ENCODE data around the gene FBXO15. TPM values are rescaled to one million over a fixed set of nuclear protein-coding genes. Genes with fewer than 3 reads are reported as not detected.
A peak's percentile ranks its signal among the peaks of the same experiment; 100 is the strongest.

The FBXO15 gene
- total RNA-seq, 1 donor from 2014 or later, result 2.0 TPM

DNA sequence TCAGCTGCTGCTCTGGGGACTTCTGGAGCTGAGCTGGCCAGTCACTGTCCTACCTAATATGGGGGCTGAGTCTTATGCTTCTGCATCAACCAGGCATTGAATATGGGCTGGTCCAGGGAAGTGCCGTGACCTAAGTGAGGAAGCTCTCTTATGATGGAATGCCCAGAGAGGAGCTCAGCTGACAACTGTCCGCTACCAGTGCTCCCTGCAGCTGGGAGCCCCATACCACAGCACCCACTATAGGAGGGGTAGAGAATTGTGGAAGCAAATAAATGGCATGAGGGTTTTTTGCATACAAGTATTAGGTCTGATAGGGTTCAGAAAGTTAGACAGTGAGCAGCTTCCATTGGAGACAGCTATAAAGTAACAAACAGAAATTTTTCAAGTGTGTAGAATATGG lies 5.2 kb upstream of the FBXO15 start:
- DNase-seq (ENCODE audit: low read depth), result no peak
- no peak overlapping the region for H3K4me3 ChIP-seq (ENCODE audit: low read depth, low read length)
- no peaks in the 10 kb centered on the region for H3K36me3 ChIP-seq (ENCODE audit: control insufficient read depth, insufficient read depth, low read length)
- H3K27me3 ChIP-seq (ENCODE audit: control insufficient read depth, insufficient read depth, low read length), result no peaks in the 10 kb centered on the region
- TF ChIP-seq, protein P1, sequence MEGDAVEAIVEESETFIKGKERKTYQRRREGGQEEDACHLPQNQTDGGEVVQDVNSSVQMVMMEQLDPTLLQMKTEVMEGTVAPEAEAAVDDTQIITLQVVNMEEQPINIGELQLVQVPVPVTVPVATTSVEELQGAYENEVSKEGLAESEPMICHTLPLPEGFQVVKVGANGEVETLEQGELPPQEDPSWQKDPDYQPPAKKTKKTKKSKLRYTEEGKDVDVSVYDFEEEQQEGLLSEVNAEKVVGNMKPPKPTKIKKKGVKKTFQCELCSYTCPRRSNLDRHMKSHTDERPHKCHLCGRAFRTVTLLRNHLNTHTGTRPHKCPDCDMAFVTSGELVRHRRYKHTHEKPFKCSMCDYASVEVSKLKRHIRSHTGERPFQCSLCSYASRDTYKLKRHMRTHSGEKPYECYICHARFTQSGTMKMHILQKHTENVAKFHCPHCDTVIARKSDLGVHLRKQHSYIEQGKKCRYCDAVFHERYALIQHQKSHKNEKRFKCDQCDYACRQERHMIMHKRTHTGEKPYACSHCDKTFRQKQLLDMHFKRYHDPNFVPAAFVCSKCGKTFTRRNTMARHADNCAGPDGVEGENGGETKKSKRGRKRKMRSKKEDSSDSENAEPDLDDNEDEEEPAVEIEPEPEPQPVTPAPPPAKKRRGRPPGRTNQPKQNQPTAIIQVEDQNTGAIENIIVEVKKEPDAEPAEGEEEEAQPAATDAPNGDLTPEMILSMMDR (IDR thresholded peaks at IDR 0.05; ENCODE audit: insufficient read depth, low read length, poor library complexity, severe bottlenecking), result peak; percentile 18

DNA sequence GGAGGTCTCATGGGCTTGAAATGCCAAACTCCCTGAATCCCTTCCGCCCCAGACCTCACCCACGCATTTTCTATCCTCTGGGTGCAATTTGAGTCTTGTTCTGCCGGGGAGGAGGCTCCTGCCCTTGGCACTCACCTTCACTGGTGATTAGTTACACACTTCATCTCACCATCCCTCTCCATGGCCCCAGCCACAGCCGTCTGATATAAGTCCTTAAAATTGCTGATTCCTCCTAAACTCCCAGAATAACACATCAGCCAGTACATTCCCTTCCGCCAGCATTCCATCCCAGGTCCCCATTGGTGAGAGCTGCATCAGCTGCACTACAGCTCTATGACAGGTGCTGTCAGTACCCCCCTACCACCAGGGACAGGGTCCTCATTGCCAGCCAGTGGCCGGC lies 4.6 kb upstream of the FBXO15 start:
- Histone ChIP-seq H3K4me3 (ENCODE audit: low read depth, low read length) (no peak overlapping the region), H3K27me3 (ENCODE audit: control insufficient read depth, insufficient read depth, low read length) (no peaks in the 10 kb centered on the region), H3K36me3 (ENCODE audit: control insufficient read depth, insufficient read depth, low read length) (no peaks in the 10 kb centered on the region)
- TF ChIP-seq, protein P1 (IDR thresholded peaks at IDR 0.05; ENCODE audit: insufficient read depth, low read length, poor library complexity, severe bottlenecking), result no peak
- DNase-seq (ENCODE audit: low read depth), result no peak

DNA sequence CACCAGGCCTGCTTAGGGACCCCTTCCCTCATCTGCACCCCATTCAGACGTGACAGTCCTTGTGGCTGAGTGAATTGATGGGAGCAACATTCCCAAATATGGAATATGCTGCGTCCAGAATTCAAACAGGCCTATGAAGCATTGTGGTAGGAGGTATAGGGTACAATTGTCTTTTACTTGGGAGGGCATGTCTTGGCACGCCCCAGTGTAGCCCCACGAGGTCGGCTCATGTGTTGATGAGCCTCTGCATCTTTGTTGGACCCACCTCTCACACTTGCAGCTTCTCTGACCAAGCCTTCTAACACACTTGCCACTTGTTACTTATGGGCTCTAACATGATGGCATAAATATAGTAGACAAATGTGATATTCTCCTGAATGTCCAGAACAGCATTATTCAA lies 2.2 kb upstream of the FBXO15 start:
- Histone ChIP-seq H3K27me3 (ENCODE audit: control insufficient read depth, insufficient read depth, low read length) (no peaks in the 10 kb centered on the region), H3K4me3 (ENCODE audit: low read depth, low read length) (no peak overlapping the region), H3K36me3 (ENCODE audit: control insufficient read depth, insufficient read depth, low read length) (no peaks in the 10 kb centered on the region)
- no peak for DNase-seq (ENCODE audit: low read depth)
- TF ChIP-seq, protein P1 (IDR thresholded peaks at IDR 0.05; ENCODE audit: insufficient read depth, low read length, poor library complexity, severe bottlenecking), result no peak

DNA sequence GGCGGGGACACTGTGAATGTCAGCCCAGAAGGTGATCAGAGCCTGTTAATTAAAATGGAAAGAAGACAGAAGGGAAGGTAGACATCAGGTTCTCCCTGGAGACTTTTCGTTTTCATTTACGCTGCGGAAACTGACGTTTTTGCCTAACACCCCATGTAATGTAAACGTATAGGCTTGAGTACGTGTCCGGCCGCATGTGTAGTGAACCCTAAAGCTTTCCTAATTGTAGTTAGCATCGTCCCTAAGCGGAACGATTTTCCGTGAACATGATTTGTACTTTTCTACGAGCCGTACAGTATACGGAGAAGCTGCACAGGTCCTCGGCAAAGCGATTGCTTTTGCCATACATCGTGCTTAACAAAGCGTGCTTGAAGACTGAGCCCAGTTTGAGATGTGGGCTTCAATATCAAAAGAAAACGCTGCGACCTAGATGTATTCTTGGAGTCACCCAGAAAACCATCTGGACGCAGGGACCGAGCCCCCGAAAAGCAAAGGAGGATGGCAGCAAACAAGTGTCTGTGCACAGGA lies 973 bp upstream of the FBXO15 start:
- no peak for DNase-seq (ENCODE audit: low read depth)
- Histone ChIP-seq H3K36me3 (ENCODE audit: control insufficient read depth, insufficient read depth, low read length) (no peaks in the 10 kb centered on the region), H3K27me3 (ENCODE audit: control insufficient read depth, insufficient read depth, low read length) (no peaks in the 10 kb centered on the region), H3K4me3 (ENCODE audit: low read depth, low read length) (peak overlapping the region; percentile 88)
- TF ChIP-seq, protein P1 (IDR thresholded peaks at IDR 0.05; ENCODE audit: insufficient read depth, low read length, poor library complexity, severe bottlenecking), result no peak

DNA sequence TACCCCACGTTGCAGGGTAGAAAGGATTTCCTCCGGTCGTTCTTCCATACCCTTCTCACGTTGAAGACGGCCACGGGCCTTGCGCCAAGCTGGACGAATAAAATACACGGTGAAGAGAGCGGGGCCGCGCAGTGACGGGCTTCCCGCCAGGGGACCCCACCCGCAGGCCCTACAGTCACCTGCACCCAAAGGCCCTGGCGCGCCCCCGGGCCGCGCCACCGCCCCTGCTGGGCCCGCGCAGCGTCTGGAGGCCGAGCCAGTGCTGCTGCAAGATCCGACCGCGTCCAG lies 199 bp downstream of the FBXO15 start:
- Histone ChIP-seq H3K27me3 (ENCODE audit: control insufficient read depth, insufficient read depth, low read length) (no peaks in the 10 kb centered on the region), H3K4me3 (ENCODE audit: low read depth, low read length) (peak overlapping the region; percentile 88), H3K36me3 (ENCODE audit: control insufficient read depth, insufficient read depth, low read length) (no peaks in the 10 kb centered on the region)
- no peak for DNase-seq (ENCODE audit: low read depth)
- TF ChIP-seq, protein P1 (IDR thresholded peaks at IDR 0.05; ENCODE audit: insufficient read depth, low read length, poor library complexity, severe bottlenecking), result no peak

DNA sequence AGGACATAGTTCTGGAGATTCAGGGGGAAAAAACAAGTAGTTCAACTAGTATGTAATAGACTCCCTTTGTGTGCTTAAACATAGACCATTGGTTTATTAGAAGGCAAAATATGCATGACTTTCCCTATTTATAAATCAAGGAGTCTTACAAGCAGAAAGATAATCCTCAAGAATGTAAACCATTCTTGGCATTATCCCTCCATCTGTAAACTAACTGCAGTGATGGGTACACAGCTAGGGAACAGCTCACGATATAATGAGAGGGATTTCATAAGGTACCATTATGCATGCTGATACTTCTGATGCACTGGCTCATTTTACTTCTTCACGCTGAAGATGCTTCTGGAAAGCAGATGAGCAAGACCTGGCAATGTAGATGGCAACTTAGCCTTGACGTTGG lies 878 bp downstream of the FBXO15 start:
- Histone ChIP-seq H3K27me3 (ENCODE audit: control insufficient read depth, insufficient read depth, low read length) (no peaks in the 10 kb centered on the region), H3K4me3 (ENCODE audit: low read depth, low read length) (no peak overlapping the region), H3K36me3 (ENCODE audit: control insufficient read depth, insufficient read depth, low read length) (no peaks in the 10 kb centered on the region)
- DNase-seq (ENCODE audit: low read depth), result no peak
- TF ChIP-seq, protein P1 (IDR thresholded peaks at IDR 0.05; ENCODE audit: insufficient read depth, low read length, poor library complexity, severe bottlenecking), result no peak
